NCI-H774 (cell line): ENCODE data around the gene PAFAH1B1.
"Not testable (repeated sequence)": the region's sequence is repeated elsewhere in the genome, so short reads cannot be mapped to it uniquely, and the experiment has no call there.

Experiments used
- DNase-seq: peaks from one replicate; lab custom pipeline; 2025; lab: John Stamatoyannopoulos, UW

Gene PAFAH1B1

DNA sequence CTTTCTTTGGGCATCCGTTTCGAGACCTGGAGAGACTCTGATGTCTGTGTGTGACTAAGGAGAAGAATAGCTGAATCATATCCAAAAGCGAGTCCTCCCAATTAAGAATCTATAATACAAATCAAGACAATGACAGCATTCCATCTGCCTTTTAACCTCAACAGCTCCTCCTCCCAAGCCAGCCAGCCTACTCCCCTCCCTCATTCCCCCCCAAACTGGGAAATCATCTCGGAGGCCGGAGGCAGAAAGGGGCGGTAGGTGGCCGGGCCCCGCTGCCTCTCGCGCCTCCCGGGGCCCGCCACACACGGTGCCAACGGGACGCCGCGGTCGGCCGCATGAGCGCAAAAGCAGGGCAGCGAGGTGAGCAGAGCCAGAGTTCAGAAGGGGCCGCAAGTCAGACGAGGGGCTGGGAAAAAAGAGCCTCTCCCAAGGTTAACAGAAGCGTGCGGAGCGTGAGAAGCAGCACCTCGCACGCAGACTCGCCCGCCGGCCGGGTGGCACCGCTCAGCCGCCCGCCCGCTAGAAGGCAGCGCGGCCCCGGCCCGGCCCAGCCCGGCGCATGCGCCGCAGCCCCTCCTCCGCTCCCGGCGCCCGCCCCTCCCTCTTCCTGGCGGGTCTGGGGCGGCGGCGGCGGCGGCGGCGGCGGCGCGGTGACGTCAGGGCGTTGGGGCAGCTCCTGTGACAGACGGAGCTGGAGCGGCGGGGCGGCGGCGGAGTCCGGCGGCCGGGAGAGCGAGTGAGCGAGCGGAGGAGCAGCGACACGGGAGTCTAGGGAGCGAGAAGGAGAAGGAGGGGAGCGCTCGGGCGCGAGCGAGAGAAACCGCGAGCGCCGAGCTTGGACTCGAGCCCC, at the start of gene PAFAH1B1:
TSS of gene PAFAH1B1 (plus strand) at position 684 of the 850 bp plus-strand sequence. CDS start 44,635 bp downstream, outside the sequence.
- DNase-seq, result peak; percentile 73

GRCh38 chr17:2545393-2545792, 48.1 kb upstream of the PAFAH1B1 start:
- no peak for DNase-seq

GRCh38 chr17:2547176-2547575, 46.3 kb upstream of the PAFAH1B1 start:
- no peak for DNase-seq

DNA sequence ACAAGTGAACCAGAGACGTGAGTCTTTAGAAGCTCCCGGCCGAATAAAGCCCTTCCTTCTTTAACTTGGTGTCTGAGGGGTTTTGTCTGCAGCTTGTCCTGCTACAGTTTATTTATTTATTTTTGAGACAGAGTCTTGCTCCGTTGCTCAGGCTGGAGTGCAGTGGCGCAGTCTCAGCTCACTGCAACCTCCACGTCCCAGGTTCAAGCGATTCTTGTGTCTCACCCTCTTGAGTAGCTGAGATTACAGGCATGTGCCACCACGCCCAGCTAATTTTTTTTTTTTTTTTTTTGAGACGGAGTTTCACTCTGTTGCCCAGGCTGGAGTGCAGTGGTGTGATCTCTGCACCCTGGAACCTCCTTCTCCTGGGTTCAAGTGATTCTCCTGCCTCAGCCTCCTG, 45.4 kb upstream of the PAFAH1B1 start:
- DNase-seq, result not testable (repeated sequence)

DNA sequence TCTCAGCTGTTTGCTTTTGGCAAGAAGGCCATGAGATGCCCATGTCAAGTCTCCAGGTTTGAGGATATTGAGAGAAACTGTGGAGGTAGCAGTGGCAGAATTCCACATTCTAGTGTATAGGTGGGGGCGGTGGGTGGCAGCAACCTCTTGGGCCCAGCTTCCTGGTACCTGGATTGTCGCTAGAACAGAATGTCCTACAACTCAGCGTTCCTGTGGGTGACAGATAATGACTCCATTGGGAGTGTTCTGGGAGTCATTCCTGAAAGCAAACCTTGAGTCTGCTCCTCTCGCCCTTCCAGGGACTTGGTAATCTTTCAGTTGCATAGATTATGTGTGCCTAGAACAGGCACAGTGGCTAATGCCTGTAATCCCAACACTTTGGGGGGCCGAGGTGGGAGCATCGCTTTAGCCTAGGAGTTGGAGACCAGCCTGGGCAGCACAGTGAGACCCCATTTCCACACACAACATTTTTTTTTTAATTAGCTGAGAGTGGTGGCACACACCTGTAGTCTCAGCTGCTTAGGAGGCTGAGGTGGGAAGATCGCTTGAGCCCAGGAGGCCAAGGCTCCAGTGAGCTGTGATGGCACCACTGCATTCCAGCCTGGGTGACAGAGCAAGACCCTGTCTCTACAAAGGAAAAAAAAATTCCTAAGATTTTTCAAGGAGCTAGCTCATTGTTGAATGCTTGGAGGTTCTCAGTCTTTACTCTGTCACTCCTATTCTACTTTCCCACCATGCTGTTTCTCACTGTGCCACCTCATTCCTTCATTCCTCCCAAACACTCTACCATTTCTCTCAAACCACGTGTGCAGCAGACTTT, 43.9 kb upstream of the PAFAH1B1 start:
- DNase-seq, result no peak

DNA sequence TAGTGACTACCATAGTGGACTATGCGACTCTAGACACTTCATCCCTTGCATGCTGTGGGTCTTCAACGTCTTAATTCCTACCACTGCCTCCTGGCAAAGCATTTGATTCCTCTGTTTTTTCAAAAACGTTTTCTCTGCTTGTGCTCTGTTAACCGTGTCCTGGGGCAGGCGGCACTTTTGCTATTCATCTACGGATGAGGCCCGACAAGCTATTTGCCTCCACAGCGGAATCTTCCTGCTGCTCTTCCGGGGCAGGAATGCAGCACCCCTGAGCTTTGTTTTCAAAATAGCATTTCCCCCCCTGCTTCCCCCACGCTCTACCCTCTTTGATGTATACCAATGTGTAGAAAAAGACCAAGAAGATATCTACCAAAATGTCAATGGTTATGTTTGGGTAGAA, 42.0 kb upstream of the PAFAH1B1 start:
- DNase-seq, result no peak

DNA sequence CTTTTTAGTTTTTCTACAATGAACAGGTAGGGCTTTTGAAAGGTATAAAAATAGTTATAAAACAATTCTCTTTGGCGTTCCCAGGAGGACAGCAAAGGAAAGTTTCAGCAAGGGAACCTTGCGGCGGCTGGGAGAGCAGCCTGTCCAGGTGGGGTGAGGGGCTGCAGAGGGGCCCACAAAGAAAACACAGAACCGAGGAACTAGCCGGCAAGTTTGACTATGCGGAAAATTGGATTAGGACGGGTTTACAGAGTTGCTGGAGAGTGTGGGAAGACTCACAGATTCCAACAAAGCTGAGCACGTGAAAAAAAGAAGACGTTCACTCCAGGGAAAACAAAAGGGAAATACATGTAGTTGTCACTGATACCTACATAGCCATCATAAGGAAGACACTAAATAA, 41.5 kb upstream of the PAFAH1B1 start:
- no peak for DNase-seq

DNA sequence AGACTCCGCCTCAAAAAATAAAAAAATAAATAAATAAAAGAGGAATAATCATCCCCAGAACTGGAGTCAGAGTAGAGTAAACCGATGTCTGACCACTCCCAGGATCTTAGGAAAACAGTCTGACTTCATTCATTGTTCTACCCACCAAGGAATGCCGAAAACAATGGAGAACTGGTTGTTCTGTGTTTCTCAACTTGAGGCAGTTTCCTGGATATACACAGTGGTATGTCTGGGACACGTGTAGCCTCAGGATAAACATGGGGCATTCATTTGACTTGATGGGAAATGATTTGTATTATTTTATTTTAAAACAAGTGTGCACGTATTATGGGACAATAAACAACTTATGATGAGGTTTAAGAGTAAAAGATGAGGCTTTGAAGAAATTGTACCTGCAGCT, 32.8 kb upstream of the PAFAH1B1 start:
- DNase-seq, result no peak

DNA sequence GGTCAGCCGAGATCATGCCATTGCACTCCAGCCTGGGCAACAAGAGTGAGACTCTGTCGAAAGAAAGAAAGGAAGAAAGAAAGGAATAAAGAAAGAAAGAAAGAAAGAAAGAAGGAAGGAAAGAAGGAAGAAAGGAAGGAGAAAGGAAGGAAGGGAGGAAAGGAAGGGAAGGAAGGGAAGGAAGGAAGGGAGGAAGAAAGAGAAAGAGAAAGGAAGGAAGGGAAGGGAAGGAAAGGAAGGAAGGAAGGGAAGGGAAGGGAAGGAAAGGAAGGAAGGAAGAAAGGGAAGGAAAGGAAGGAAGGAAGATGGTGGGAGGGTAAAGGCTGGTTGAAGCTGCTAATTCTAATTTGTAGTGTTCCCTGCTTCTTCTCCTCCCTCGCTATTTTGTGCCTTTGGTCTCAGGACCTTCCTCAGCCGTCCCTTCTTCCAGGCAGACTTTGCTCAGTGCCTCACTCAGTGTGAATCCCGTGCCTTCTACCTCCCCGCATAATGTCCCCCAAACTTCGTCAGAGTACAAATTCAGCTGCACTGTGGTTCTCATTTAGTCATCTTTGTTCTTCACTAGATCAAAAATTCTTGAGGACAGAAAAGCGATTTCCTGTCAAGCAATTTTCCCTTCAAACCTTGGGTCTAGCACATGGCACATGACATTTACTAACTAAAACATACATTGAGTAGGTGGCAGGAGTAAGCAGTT, 31.1 kb upstream of the PAFAH1B1 start:
- DNase-seq, result no peak

DNA sequence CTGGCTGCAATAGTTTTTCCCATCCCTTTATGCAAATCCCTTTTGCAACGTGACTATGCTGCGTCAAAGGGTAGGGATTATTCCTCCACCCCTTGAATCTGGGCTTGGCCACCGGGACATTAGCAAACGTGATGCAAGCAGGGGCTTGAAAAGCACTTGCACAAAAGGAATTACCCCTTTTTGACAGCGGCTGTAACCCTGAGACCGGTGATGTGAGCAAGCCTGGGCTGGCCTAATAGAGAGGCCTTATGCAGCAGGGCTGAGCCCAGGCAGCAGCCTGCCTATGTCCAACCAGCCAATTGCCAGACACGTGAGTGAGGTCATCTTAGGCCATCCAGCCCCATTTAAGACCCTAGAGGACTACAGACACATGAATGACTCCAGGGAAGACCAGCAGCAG, 30.4 kb upstream of the PAFAH1B1 start:
- no peak for DNase-seq

DNA sequence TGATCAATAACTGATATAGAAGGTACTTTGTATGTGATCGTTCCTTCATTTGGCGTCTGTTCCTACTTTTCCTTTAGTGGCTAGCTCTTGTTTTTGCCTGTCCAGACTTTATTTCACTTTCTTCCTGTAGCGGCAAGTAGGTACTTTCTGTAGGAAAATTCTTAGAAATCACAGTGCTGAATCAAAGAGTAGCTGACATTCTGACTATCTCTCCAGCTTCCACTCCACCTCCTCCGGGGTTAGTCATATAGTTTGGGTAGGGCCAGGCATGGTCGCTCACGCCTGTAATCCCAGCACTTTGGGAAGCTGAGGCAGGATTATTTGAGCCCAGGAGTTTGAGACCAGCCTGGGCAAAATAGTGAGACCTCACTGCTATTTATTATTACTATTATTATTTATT, 29.9 kb upstream of the PAFAH1B1 start:
- no peak for DNase-seq

DNA sequence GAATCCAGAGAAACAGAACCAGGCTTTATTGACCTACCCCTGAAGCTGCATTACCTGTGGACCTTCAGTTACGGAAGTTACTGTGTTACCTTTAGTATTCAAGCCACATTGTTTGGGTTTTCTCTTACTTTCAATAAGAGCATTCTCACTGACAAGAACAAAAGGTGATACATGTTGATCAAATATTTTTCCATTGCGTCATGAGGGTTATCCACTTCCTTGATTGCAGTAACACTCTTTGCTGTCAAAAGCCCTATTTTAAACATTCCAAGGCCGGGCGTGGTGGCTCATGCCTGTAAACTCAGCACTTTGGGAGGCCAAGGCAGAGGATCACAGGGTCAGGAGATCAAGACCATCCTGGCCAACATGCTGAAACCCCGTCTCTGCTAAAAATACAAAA, 28.6 kb upstream of the PAFAH1B1 start:
- peak; percentile 2 for DNase-seq

DNA sequence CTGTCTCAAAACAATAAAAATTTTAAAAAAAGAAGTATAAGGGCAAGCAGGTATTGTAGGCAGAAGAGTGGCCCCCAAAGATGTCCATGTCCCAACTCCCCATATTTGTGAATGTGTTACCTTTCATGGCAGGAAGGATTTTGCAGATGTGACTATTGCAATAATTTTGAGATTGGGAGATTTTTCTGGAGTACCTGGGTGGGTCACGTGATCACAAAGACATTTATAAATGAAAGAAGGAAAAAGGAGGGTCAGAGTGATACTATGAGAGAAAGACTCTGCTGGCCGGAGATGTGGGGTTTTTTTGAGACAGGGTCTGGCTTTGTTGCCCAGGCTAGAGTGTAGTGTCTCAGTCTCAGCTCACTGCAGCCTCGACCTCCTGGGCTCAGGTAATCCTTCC, 27.4 kb upstream of the PAFAH1B1 start:
- DNase-seq, result no peak

DNA sequence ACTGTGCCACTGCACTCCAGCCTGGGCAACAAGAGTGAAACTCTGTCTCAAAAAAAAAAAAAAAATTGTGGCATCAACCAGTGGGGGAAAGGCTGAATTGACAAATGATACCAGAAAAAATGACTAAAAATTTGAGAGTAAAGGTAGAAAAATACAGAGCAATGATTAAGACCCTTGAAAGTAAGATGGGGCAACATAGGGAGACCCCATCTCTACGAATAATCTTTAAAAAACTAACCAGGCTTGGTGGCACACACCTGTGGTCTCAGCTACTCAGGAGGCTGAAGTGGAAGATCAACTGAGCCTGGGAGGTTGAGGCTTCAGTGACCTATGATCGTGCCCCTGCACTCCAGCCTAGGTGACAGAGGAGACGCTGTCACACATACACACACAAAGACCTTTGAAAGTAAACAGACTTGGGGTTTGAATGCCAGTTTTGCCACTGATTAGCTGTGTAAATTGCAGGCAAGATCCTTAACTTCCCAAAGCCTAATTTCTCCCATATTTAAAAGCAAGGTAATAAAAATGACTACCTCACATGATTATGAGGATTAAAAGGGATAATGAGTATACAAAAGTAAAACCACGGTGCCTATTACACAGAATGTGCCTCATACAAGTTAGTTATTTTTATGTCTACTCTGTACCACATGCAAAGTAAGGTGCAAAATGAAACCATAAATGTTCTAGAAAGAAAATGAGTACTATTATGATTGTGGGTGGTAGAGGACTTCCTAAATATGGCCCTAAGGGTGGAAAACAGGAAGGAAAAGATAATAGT, 21.7 kb upstream of the PAFAH1B1 start:
- DNase-seq, result no peak

DNA sequence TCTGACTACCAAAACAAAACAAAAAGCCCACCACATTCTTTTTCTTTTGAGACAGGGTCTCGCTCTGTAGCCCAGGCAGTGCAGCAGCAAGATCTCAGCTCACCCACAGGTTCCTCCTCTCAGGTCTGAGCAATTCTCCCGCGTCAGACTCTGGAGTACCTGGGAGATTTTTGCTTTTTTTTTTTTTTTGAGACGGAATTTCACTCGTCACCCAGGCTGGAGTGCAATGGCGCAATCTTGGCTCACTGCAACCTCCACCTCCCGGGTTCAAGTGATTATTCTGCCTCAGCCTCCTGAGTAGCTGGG, 21.2 kb upstream of the PAFAH1B1 start:
- not testable (repeated sequence) for DNase-seq

GRCh38 chr17:2580151-2580550, 13.3 kb upstream of the PAFAH1B1 start:
- no peak for DNase-seq

DNA sequence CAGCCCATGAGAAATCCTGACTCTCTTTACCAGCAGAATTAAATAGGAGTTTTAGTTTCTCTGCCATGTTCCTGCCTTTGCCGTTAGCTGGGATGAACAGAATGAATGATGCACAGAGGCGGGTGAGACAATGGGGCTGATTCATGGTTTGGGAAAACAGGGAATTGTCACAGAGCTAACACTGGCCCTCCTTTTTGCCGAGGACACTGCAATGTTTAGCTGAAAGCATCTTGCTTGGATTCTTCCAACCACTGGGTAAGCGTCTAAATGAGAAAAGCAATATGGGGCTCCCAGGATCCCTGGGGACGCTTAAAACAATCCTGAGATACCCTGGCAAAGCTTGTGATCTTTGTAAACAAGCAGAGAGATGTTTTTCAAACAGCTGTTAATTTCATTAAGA, 12.8 kb upstream of the PAFAH1B1 start:
- no peak for DNase-seq

- DNase-seq, result no peak
These were observed 11.0 kb upstream of the PAFAH1B1 start for GRCh38 chr17:2582493-2582892.

DNA sequence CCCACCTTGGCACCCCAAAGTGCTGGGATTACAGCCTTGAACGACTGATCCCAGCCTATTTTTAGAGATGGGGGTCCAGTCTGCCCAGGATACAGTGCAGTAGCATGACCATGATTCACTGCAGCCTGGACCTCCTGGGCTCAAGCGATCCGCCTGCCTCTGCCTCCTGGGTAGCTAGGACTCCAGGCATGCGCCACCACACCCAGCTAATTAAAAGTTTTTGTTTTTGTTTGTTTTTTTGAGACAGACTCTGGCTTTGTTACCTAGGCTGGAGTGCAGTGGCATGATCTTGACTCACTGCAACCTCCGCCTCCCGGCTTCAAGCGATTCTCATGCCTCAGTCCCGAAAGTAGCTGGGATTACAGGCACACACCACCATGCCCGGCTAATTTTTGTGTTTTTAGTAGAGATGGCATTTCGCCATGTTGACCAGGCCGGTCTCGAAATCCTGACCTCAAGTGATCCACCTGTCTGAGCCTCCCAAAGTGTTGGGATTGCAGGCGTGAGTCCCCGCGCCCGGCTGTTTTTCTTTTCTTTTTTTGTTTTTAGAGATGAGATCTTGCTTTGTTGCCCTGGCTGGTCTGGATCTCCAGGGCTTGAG, 2.3 kb upstream of the PAFAH1B1 start:
- DNase-seq, result no peak

DNA sequence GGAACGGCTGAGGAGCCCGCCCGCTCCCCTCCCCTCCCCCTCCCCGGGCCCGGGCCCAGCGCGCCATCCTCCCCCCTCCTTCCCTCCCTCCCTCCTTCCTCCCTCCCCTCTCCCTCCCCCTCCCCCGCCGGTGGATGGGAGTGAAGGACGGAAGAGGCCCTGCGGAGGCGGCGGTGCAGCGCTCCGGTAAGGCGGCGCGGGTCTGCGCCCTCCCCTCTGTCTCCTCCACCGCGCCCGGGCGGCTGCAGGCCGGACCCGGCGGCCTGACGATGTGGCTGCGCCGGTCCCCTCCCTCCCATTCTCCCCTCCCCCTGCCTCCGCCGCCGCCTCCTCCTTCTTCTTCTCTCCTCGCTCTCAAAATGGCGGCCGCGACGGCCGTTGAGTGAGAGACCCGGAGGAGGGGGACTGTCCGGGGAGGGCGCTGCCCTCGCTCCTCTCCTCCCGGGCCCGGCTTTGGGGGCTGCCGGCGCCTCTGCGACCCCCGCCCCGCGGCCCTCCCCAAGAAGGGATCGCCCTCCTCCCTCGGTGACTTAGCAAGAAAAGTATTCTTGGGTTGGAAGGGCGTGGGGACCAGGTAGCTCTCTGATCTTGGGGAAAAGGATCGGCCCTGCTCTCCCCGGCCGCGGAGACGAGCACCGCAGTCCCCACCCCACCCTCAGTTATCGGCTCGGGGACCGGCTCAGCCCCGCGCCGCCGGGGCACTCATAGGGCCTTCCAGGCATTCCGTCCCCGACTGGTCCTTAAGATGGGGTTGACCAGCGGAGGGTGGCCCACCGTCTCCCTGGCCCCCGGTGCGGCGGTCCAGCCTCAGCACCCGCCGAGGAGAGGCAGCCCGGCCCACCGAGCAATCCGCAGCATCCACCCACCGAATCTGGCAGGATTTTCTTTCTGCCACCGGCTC, 617 bp downstream of the PAFAH1B1 start:
- DNase-seq, result peak; percentile 47
